Smooth muscle cell (in vitro differentiated cells): ENCODE results near the gene PCBP3. TPM values are rescaled to one million over a fixed set of nuclear protein-coding genes. Genes with fewer than 3 reads are reported as not detected.

Source experiments
- DNase-seq: peaks from one replicate; lab custom pipeline; 2025; ENCODE audit not compliant: unreplicated experiment; lab: John Stamatoyannopoulos, UW
- H2AFZ ChIP-seq: fragments of 200-600 bp; sonication (generic); 2 replicates; pipeline ENCODE4 v1.6.0; 2016; ENCODE audit warnings: antibody characterized with exemption, low read depth, mild to moderate bottlenecking
- H3F3A ChIP-seq: fragments of 200-600 bp; sonication (generic); 2 replicates; pipeline ENCODE4 v1.6.0; 2017; ENCODE audit warnings: antibody characterized with exemption, low read depth
- H3K27ac ChIP-seq: fragments of 200-600 bp; sonication (generic); 2 replicates; pipeline ENCODE4 v1.5.1; 2016; ENCODE audit warnings: low read depth, mild to moderate bottlenecking
- H3K27me3 ChIP-seq: fragments of 200-600 bp; sonication (generic); 2 replicates; pipeline ENCODE4 v1.6.1; 2016; ENCODE audit warnings: low read depth, mild to moderate bottlenecking
- H3K36me3 ChIP-seq: fragments of 200-600 bp; sonication (generic); 2 replicates; pipeline ENCODE4 v1.5.1; 2016; ENCODE audit warnings: low read depth
- H3K4me1 ChIP-seq: fragments of 200-600 bp; sonication (generic); 2 replicates; pipeline ENCODE4 v1.5.1; 2016; ENCODE audit warnings: low read depth
- H3K4me2 ChIP-seq: fragments of 200-600 bp; sonication (generic); 2 replicates; pipeline ENCODE4 v1.6.0; 2016; ENCODE audit warnings: mild to moderate bottlenecking
- H3K4me3 ChIP-seq: fragments of 200-600 bp; sonication (generic); 2 replicates; pipeline ENCODE4 v1.5.1; 2016; ENCODE audit warnings: mild to moderate bottlenecking
- H3K79me2 ChIP-seq: fragments of 200-600 bp; sonication (generic); 2 replicates; pipeline ENCODE4 v1.6.0; 2016; ENCODE audit warnings: low read depth, mild to moderate bottlenecking
- H3K9ac ChIP-seq: fragments of 200-600 bp; sonication (generic); 2 replicates; pipeline ENCODE4 v1.6.0; 2016; ENCODE audit warnings: low read depth
- H3K9me3 ChIP-seq: fragments of 200-600 bp; sonication (generic); replicated peaks from 2 replicates; pipeline ENCODE4 v1.5.1; 2016; ENCODE audit warnings: low read depth
- H4K20me1 ChIP-seq: fragments of 200-600 bp; sonication (generic); 2 replicates; pipeline ENCODE4 v1.6.0; 2016; ENCODE audit warnings: low read depth
- CTCF ChIP-seq: fragments of 200-600 bp; sonication (generic); IDR thresholded peaks from 2 replicates; pipeline ENCODE4 v1.5.1; 2017; ENCODE audit warnings: borderline replicate concordance, mild to moderate bottlenecking, antibody characterized with exemption; ENCODE audit not compliant: insufficient read depth, poor library complexity, severe bottlenecking
- WGBS: methylation state at CpG from one replicate; pipeline ENCODE4 v1.1.7; 2016; ENCODE audit warnings: low lambda C conversion rate; 5-methylcytosine and 5-hydroxymethylcytosine counted together
- polyA plus RNA-seq: library from polyadenylated mRNA; unstranded; fragments of >200 nt; fragmentation: Nextera tagmentation; extraction: Ambion mirVana; gene quantifications from 2 replicates; pipeline ENCODE4 v1.2.1, GENCODE V29; 2016
- total RNA-seq: library from RNA; depleted of rRNA; stranded (reverse); fragments of >200 nt; gene quantifications from 2 replicates; pipeline ENCODE4 v1.2.3, GENCODE V29; 2014

Gene PCBP3
- total and polyA plus RNA-seq, 2 experiments from 2014 or later, result 8.9 to 23.1 TPM

- TF ChIP-seq CTCF, result no peak
- no peaks in the 10 kb centered on the region for H3F3A ChIP-seq
- no peak overlapping the region for H3K4me2 ChIP-seq
- H3K36me3 ChIP-seq, result no peaks in the 10 kb centered on the region
- no peak overlapping the region for H3K9ac ChIP-seq
- no peaks in the 10 kb centered on the region for H3K4me1 ChIP-seq
- WGBS, result 91% methylated on average over 12 of the region's 12 CpGs
- H4K20me1 ChIP-seq, result peaks cover 8% of the 10 kb centered on the region
- no peak for DNase-seq
- H2AFZ ChIP-seq, result no peak overlapping the region
- no peak overlapping the region for H3K27ac ChIP-seq
- no peak overlapping the region for H3K4me3 ChIP-seq
- no peaks in the 10 kb centered on the region for H3K27me3 ChIP-seq
- H3K79me2 ChIP-seq, result no peaks in the 10 kb centered on the region
- H3K9me3 ChIP-seq, result no peaks in the 10 kb centered on the region
Observed at GRCh38 chr21:45737485-45738166, 94.1 kb downstream of the PCBP3 start.

GRCh38 chr21:45739218-45740087, 95.9 kb downstream of the PCBP3 start:
- Histone ChIP-seq H3K27ac (no peak overlapping the region), H3K9ac (no peak overlapping the region), H3K4me2 (no peak overlapping the region), H3F3A (no peaks in the 10 kb centered on the region), H3K27me3 (no peaks in the 10 kb centered on the region), H3K79me2 (no peaks in the 10 kb centered on the region), H4K20me1 (peaks cover 5% of the 10 kb centered on the region), H3K4me3 (no peak overlapping the region), H3K36me3 (no peaks in the 10 kb centered on the region), H3K9me3 (no peaks in the 10 kb centered on the region), H3K4me1 (no peaks in the 10 kb centered on the region), H2AFZ (no peak overlapping the region)
- WGBS, result 85% methylated on average over 4 of the region's 5 CpGs
- TF ChIP-seq CTCF, result no peak
- no peak for DNase-seq

DNA sequence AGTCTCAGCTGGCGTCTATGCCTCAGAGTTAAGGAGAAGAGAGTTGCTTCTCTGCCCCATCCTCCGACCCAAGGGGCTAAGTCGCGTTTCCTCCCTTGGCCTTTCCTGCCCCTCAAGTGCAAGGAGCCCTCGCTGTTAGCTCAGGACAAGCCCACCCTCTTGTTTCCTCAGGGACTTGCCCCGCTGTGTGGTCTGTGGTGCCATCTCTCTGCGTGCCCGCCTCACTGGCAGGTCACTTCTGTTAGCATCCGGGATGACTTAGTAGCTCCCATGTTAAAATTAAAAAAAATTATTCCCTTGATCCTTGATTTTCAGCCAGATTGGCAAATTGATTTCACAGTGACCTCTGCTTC, 96.5 kb downstream of the PCBP3 start:
- H3K9ac ChIP-seq, result no peak overlapping the region
- no peaks in the 10 kb centered on the region for H3K79me2 ChIP-seq
- H3K36me3 ChIP-seq, result no peaks in the 10 kb centered on the region
- peaks cover 4% of the 10 kb centered on the region for H4K20me1 ChIP-seq
- H3K4me1 ChIP-seq, result no peaks in the 10 kb centered on the region
- H3K27ac ChIP-seq, result no peak overlapping the region
- H3K9me3 ChIP-seq, result no peaks in the 10 kb centered on the region
- H3K27me3 ChIP-seq, result no peaks in the 10 kb centered on the region
- H3F3A ChIP-seq, result no peaks in the 10 kb centered on the region
- DNase-seq, result no peak
- H3K4me2 ChIP-seq, result no peak overlapping the region
- no peak overlapping the region for H3K4me3 ChIP-seq
- WGBS, result 89% methylated on average over 9 of the region's 9 CpGs
- TF ChIP-seq CTCF, result no peak
- no peak overlapping the region for H2AFZ ChIP-seq
